Heart left ventricle (tissue), 16 donors: ENCODE results near the gene AMBP. TPM values are rescaled to one million over a fixed set of nuclear protein-coding genes. Genes with fewer than 3 reads are reported as not detected.

Source experiments
- ATAC-seq, 4 donors: fragments of 200-7000 bp; cut with Tn5 transposase; one replicate each; pipeline ENCODE4 v1.9.1; 2020 to 2022; ENCODE audit warnings: moderate library complexity in 4 of 4, mild to moderate bottlenecking in 3 of 4, moderate number of reproducible peaks in 1 of 4
- DNase-seq, 5 donors: peaks; one replicate each; pipeline ENCODE4 v3.0.0-alpha.2; 2020
- H3K27ac ChIP-seq, 12 donors: fragments of 200-600 bp; sonication (generic) in 4 of 12; one replicate each; pipeline versions ENCODE4 v1.5.0 to v1.8.0; 2016 to 2022; ENCODE audit warnings: mild to moderate bottlenecking in 2 of 12
- H3K27me3 ChIP-seq, 9 donors: fragments of 200-600 bp; sonication (generic) in 2 of 9; one replicate each; pipeline versions ENCODE4 v1.5.1 to v1.8.0; 2016 to 2022; ENCODE audit warnings: mild to moderate bottlenecking in 3 of 9
- H3K36me3 ChIP-seq, 9 donors: fragments of 200-600 bp; sonication (generic) in 2 of 9; one replicate each; pipeline versions ENCODE4 v1.5.0 to v1.8.0; 2018 to 2022; ENCODE audit warnings: mild to moderate bottlenecking in 2 of 9
- H3K4me1 ChIP-seq, 12 donors: fragments of 200-600 bp; sonication (generic) in 4 of 12; one replicate each; pipeline versions ENCODE4 v1.5.0 to v1.8.0; 2016 to 2022; ENCODE audit warnings: mild to moderate bottlenecking in 3 of 12
- H3K4me3 ChIP-seq, 12 donors: fragments of 200-600 bp; sonication (generic) in 4 of 12; one replicate each; pipeline versions ENCODE4 v1.5.0 to v1.8.0; 2017 to 2022; ENCODE audit warnings: mild to moderate bottlenecking in 9 of 12, moderate library complexity in 4 of 12
- H3K9me3 ChIP-seq, 12 donors: fragments of 200-600 bp; sonication (generic) in 4 of 12; one replicate each; pipeline versions ENCODE4 v1.5.0 to v1.8.0; 2016 to 2022; ENCODE audit warnings: mild to moderate bottlenecking in 1 of 12
- CTCF ChIP-seq, 12 donors: fragments of 200-600 bp; sonication (generic) in 4 of 12; IDR thresholded peaks; one replicate each; pipeline versions ENCODE4 v1.5.0 to v1.8.0; 2018 to 2022; ENCODE audit warnings: antibody characterized with exemption in 12 of 12, mild to moderate bottlenecking in 5 of 12
- POLR2A ChIP-seq, 2 donors: fragments of 450-650 bp; IDR thresholded peaks; one replicate each; pipeline ENCODE4 v1.6.1; 2017; ENCODE audit warnings: antibody characterized with exemption in 2 of 2, mild to moderate bottlenecking in 2 of 2, moderate library complexity in 2 of 2
- WGBS, 4 donors: extraction: QIAGEN DNeasy Blood & Tissue Kit in 2 of 4; methylation state at CpG; one replicate each; pipeline versions ENCODE4 v1.1.5 to v1.1.7; 2013 to 2018; 5-methylcytosine and 5-hydroxymethylcytosine counted together
- intact Hi-C, 10 donors: fragments of 100-400 bp; cut with DNase I; formaldehyde crosslinking; loops; one replicate each; pipeline versions ENCODE4 v1.11.1 to v1.14.2; 2022
- polyA plus RNA-seq, 2 donors: library from polyadenylated mRNA; stranded (reverse); fragments of 200-250 nt; gene quantifications; one replicate each; pipeline ENCODE4 v1.2.3, GENCODE V29; 2013
- total RNA-seq, 9 donors: library from RNA; depleted of rRNA in 2 of 9; stranded (reverse); fragments of >200 nt in 2 of 9; fragmentation: NEBNext Ultra II Directional in 3 of 9; extraction: Animal tissue kit (Norgen Biotek cat#: 25700) in 3 of 9; gene quantifications; one replicate each; pipeline versions ENCODE4 v1.1.0 to v1.2.4, GENCODE V29; 2016 to 2023
- donor health status: ischemic (EF 13 %, LVEDD 7.1; RV severe dilation, severe dysfunction).
- donor health status: healthy with polysubstance abuse.
- donor health status: DM: no; HTN: yes; CAD: no.
- donor health status: DM: no; HTN: no; CAD: no.
- donor health status: ischemic (EF 25% LVEDD 6.9; RV normal size, moderate dysfunction).
- donor health status: ischemic (EF 25% LVEDD 5.7; RV mildly dilated, moderate dysfunction).
- donor health status: healthy.
- donor health status: DM: yes; HTN: yes; CAD: no.
- donor health status: ischemic (EF 35%, LVEDD 5.7; RV mildly dilated, moderate dysfunction).
- donor health status: nonischemic (EF 11% LVEDD 7.7; RV severe dilation, severe dysfunction).
- donor health status: DM: yes; HTN: yes; CAD: no.
- donor health status: PGD.
- donor health status: ischemic (EF 29% LVEDD 5.4; RV normal size, mild dysfunction).
- donor health status: nonischemic (EF 23%, LVEDD 6.1; RV moderate dilation, normal function).

The AMBP gene
- total and polyA plus RNA-seq, 11 donors = 0.08 to 0.32 (median 0.20) TPM; not detected in 8

- Histone ChIP-seq H3K9me3 (no peaks in the 10 kb centered on the region), H3K4me3 (no peak overlapping the region), H3K4me1 (peaks cover 0 to 14% (median 5%) of the 10 kb centered on the region in 12 donors), H3K27ac (no peak overlapping the region), H3K36me3 (no peaks in the 10 kb centered on the region), H3K27me3 (peaks cover 0 to 31% (median 13%) of the 10 kb centered on the region in 9 donors)
- ATAC-seq = no peak
- DNase-seq = no peak
- intact Hi-C loops = no loop called here
- TF ChIP-seq CTCF (IDR thresholded peaks at IDR 0.05) (no peak), POLR2A (IDR thresholded peaks at IDR 0.05) (no peak)
- WGBS, 4 donors = 86 to 92% (median 90%) methylated on average over 9 of the region's 9 CpGs
Observed at GRCh38 chr9:114093761-114094505, 15.8 kb upstream of the AMBP start.

GRCh38 chr9:114093031-114093471, 15.0 kb upstream of the AMBP start:
- DNase-seq (no peak), ATAC-seq (no peak)
- intact Hi-C loops = no loop called here
- TF ChIP-seq CTCF (IDR thresholded peaks at IDR 0.05) (no peak), POLR2A (IDR thresholded peaks at IDR 0.05) (no peak)
- Histone ChIP-seq H3K9me3 (no peaks in the 10 kb centered on the region), H3K4me1 (peaks cover 0 to 7% (median 4%) of the 10 kb centered on the region in 12 donors), H3K27me3 (peaks cover 0 to 24% (median 9%) of the 10 kb centered on the region in 9 donors), H3K36me3 (no peaks in the 10 kb centered on the region), H3K4me3 (no peak overlapping the region), H3K27ac (no peak overlapping the region)
- 84 to 95% (median 87%) methylated on average over 3 to 4 of the region's 4 CpGs for WGBS, 4 donors

- TF ChIP-seq CTCF (IDR thresholded peaks at IDR 0.05) (no peak), POLR2A (IDR thresholded peaks at IDR 0.05) (no peak)
- H3K27me3 ChIP-seq = peaks cover 0 to 17% (median 2%) of the 10 kb centered on the region in 9 donors
Observed at GRCh38 chr9:114092336-114092735, 14.2 kb upstream of the AMBP start.

GRCh38 chr9:114091711-114092110, 13.6 kb upstream of the AMBP start:
- no peak for DNase-seq
- no peak for ATAC-seq
- TF ChIP-seq CTCF (IDR thresholded peaks at IDR 0.05) = no peak
- WGBS, 4 donors = 80 to 93% (median 88%) methylated on average over 4 to 8 of the region's 8 CpGs
- Histone ChIP-seq H3K36me3 (no peaks in the 10 kb centered on the region), H3K4me1 (no peaks in the 10 kb centered on the region), H3K27ac (no peak overlapping the region), H3K9me3 (no peaks in the 10 kb centered on the region), H3K4me3 (no peak overlapping the region), H3K27me3 (peaks cover 0 to 12% (median 0%) of the 10 kb centered on the region in 9 donors)
- intact Hi-C loops = no loop called here

More at GRCh38 chr9:114092336-114092735, 14.2 kb upstream of the AMBP start:
- Histone ChIP-seq H3K4me1 (no peaks in the 10 kb centered on the region), H3K4me3 (no peak overlapping the region), H3K9me3 (no peaks in the 10 kb centered on the region), H3K36me3 (no peaks in the 10 kb centered on the region), H3K27ac (no peak overlapping the region)
- intact Hi-C loops = no loop called here
- ATAC-seq (peak in 1 of 4 donors; percentile 11), DNase-seq (no peak)
- 82 to 93% (median 89%) methylated on average over 2 to 4 of the region's 4 CpGs for WGBS, 4 donors
